GM12801 (cell line): ENCODE measurements around the gene RBM43.

Experiments
- TF ChIP-seq, protein P1 (sequence below): IDR thresholded peaks from one replicate; pipeline ENCODE4 v1.5.1; 2011; ENCODE audit warnings: control low read depth; ENCODE audit not compliant: insufficient read length; ENCODE audit errors: extremely low read depth

Gene RBM43

DNA sequence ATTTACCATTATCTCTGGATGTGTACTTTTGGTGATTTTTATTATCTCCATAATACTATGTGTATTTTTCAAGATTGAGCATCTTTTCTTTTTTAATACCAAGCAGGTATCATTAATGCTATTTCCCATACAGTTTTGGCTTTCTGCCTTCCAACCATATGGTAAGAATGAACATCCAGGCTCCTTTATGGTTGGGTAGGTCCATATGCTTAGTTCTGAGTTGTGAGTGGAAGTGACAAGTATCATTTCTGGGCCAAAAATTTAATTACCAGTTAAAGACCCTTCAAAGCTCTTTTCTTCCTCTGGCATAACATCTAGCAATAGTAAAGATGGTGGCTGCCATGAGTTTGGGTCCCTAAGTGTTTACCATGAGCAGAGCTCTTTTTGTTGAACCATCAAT is 4.3 kb upstream of the RBM43 start:
- TF ChIP-seq, protein P1, sequence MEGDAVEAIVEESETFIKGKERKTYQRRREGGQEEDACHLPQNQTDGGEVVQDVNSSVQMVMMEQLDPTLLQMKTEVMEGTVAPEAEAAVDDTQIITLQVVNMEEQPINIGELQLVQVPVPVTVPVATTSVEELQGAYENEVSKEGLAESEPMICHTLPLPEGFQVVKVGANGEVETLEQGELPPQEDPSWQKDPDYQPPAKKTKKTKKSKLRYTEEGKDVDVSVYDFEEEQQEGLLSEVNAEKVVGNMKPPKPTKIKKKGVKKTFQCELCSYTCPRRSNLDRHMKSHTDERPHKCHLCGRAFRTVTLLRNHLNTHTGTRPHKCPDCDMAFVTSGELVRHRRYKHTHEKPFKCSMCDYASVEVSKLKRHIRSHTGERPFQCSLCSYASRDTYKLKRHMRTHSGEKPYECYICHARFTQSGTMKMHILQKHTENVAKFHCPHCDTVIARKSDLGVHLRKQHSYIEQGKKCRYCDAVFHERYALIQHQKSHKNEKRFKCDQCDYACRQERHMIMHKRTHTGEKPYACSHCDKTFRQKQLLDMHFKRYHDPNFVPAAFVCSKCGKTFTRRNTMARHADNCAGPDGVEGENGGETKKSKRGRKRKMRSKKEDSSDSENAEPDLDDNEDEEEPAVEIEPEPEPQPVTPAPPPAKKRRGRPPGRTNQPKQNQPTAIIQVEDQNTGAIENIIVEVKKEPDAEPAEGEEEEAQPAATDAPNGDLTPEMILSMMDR = no peak

DNA sequence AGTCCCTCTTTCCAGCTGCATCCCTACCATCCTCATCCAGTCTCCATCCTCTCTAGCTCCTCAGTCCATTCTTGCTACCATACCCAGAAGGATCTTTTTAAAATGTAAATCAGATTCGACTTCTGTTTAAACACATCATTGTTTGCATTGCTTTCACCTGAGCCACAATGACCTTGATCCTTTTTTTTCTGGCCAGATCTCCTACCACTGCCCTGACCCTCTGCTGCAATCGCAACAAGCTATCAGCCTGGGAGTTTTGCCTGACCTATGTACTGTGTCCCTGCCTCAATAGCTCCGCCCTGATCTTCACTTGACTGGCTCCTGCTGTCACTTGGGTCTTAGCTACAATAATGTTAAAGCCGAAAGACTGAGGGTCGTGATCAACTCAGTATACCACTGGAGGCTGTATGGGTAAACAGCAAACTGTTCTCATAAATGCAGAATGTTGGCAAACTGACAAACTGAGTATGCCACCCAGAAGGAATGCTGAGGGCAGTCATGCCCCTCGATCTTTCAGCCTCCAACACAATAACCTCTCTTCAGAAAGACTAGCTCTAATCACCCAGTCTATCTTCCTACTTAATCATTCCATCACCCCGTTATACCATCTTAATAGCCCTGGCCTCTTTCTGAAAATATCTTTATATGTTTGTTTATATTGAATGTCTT is 2.6 kb upstream of the RBM43 start:
- TF ChIP-seq, protein P1 = no peak

DNA sequence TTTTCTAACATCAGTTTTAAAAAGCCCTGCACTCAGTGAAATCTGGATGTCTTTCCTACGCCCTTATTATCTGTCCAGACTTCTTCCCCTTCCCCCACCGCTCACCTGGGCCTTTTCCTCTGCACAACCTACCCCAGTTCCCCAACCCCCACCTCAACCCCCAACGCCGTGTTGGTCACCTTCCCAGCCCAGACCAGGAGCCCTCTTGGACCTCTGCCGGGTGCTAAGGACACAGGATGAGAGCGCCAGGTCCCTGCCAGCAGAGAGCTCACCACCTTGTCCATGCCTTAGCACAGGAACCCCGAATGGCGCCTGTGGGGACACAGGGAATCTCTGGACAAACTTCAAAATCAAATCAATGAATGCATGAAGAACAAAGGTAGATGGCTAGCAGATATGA is 966 bp upstream of the RBM43 start:
- TF ChIP-seq, protein P1 = no peak

DNA sequence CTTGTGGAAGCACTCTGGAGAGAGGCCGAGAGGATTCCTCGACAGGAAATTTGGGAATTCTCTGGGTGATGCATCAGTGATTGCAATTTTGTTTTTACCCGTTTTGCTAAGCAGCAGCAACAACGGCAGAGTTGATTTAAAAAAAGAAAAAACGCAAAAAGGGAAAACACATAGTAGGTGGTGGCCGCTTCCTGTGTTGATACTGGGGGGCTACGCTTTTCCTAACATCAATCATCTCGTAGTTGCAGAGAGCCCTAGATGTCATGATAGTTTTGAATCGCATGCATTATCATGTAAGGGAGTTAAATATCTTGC is 271 bp upstream of the RBM43 start:
- TF ChIP-seq, protein P1 = no peak

DNA sequence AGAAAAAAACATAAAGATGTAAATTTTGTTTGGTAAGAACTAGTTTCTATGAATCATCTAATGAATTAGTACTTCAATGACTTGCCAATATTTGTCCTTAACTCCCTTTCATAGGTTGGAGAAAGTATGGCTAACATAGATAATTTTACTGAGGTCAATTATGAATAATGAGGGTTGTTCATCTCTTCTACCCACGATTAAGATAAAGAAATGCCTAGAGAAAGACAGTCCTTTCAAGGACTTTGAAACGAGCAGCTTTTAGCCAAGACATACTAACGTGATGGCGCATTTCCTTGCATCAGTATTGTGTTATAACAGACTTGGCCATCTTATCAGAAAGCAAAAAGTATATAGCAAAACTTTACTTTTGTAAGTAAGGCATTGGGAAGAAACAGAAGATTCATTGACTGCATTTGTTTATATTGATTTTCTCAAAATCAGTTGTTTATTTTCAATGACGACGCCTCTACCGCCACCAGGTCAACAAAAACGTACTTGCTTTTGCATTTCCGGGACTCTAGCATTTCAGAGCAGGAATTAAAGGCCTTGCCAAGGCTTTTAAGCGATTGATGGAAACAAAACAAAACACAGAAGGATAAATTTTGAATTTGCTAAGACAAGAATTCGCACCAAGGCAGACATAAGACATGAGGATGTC is 961 bp downstream of the RBM43 start:
- TF ChIP-seq, protein P1 = no peak

DNA sequence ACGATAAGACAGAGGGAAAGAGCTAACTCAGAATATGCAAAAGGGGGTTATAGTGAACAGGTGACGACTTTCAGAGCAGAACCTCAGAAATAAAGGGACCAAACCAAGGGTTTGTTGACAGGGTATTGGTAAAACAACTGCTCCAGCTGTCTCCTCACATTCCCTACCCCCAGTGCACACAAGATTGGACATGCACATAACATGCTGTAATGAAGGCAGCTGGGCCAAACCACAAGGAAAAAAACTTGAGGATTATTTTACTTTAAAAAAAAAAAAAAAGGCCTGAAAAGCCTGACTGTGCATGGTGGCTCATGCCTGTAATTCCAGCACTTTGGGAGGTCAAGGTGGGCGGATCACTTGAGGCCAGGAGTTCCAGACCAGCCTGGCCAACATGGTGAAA is 3.5 kb downstream of the RBM43 start:
- TF ChIP-seq, protein P1 = no peak

DNA sequence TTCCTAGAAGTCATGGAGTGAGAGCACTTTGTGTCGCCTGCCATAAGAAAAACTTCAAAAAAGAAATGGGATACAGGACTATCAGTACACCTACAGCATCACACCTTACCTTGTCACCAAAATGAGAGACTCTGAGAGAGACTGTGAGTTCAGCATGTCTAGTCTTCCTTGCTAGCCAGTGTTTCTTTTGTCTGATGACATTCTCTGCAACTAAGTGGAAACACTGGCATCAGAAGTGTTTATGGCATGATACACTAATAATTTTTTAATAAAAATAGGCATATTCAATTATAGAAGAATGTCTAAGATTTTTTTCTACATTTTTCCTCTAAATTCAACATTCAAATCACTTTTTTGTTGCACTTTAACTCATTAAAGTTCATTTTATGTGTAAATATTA is 9.0 kb downstream of the RBM43 start:
- TF ChIP-seq, protein P1 = no peak
